WTC11 (cell line): ENCODE results near the gene CPNE9.

Source experiments
- CTCF ChIP-seq: fragments of 200-600 bp; IDR thresholded peaks from 2 replicates; pipeline ENCODE4 v1.8.0; 2022; ENCODE audit warnings: antibody characterized with exemption
- NR1H2 ChIP-seq: sonication (generic); formaldehyde crosslinking; IDR thresholded peaks from 2 replicates; pipeline ENCODE4 v1.9.0; 2021; ENCODE audit warnings: mild to moderate bottlenecking, moderate library complexity, missing genetic modification reagents

- TF ChIP-seq CTCF (no peak), NR1H2 (CRISPR knock-in tag) (no peak)
These were observed 33.2 kb downstream of the CPNE9 start for GRCh38 chr3:9736831-9737230.
